ENCODE results near the gene CUX1.

GRCh38 chr7:102195361-102195760, 377.9 kb downstream of the CUX1 start:
- TF ChIP-seq YY1 (IDR thresholded peaks at IDR 0.05; ENCODE audit: insufficient read depth, insufficient read length) (no peak), ZNF274 (IDR thresholded peaks at IDR 0.05; ENCODE audit: low read depth, low read length) (no peak), SUZ12 (IDR thresholded peaks at IDR 0.05; ENCODE audit: extremely low read depth, insufficient read depth, insufficient read length) (no peak)

Data from NT2/D1 (cell line).